Measurements from ENCODE around the gene ZNF804B.

ZNF804B gene

DNA sequence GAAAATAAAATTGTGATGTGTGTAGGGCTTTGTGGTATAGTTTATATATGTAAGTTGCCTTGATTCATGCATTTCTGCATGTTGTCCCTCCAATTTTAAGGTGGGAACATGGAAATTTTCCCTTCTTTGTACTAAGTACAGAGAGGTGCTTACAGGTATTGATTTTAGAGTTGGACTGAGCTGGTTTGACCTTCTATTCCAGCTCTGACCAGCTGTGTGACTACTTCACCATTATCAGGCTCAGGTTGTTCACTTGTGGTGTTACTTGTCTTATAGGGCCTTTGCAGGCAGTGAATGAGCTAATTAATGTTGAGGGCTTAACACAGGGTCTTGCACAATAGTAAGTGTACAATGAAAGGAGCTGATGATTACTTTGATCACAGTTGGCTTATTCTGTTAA lies 16.3 kb downstream of the ZNF804B start:
- H3K9me3 ChIP-seq (ENCODE audit: control insufficient read depth in 1 of 2, low read length in 2 of 2), result no peaks in the 10 kb centered on the region
- H3K36me3 ChIP-seq (ENCODE audit: control insufficient read depth in 1 of 2, insufficient read depth in 2 of 2, low read length in 2 of 2), result no peaks in the 10 kb centered on the region
- no peaks in the 10 kb centered on the region for H3K4me1 ChIP-seq (ENCODE audit: control insufficient read depth in 1 of 2, insufficient read depth in 2 of 2, low read length in 2 of 2)
- no peaks in the 10 kb centered on the region for H3K27me3 ChIP-seq (ENCODE audit: low read depth, low read length)
- H3K4me3 ChIP-seq (ENCODE audit: low read depth in 1 of 2, low read length in 2 of 2), result no peak overlapping the region
- no peak overlapping the region for H3K27ac ChIP-seq (ENCODE audit: low read length)

DNA sequence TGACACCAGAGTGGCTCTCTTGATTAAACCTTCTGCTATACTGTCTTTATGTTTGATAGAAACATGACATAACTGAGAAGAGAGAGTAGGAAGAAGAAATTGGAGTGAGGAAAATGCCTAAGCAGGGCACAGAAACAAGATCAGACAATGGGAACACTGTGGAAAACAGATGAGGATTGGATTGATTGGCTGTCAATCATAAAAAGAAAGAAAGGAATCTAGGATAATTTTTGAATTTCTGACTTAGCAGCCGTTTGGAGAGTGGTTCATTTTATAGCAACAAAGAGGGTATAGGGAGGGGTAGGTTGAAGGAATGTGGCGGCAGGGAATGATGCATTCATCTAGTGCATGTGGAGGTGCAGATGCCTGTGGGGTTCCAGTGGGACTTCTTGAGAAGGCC lies 28.3 kb downstream of the ZNF804B start:
- H3K27me3 ChIP-seq (ENCODE audit: low read depth, low read length), result no peaks in the 10 kb centered on the region
- no peaks in the 10 kb centered on the region for H3K36me3 ChIP-seq (ENCODE audit: control insufficient read depth in 1 of 2, insufficient read depth in 2 of 2, low read length in 2 of 2)
- no peaks in the 10 kb centered on the region for H3K4me1 ChIP-seq (ENCODE audit: control insufficient read depth in 1 of 2, insufficient read depth in 2 of 2, low read length in 2 of 2)
- no peak overlapping the region for H3K27ac ChIP-seq (ENCODE audit: low read length)
- H3K4me3 ChIP-seq (ENCODE audit: low read depth in 1 of 2, low read length in 2 of 2), result no peak overlapping the region
- no peaks in the 10 kb centered on the region for H3K9me3 ChIP-seq (ENCODE audit: control insufficient read depth in 1 of 2, low read length in 2 of 2)

DNA sequence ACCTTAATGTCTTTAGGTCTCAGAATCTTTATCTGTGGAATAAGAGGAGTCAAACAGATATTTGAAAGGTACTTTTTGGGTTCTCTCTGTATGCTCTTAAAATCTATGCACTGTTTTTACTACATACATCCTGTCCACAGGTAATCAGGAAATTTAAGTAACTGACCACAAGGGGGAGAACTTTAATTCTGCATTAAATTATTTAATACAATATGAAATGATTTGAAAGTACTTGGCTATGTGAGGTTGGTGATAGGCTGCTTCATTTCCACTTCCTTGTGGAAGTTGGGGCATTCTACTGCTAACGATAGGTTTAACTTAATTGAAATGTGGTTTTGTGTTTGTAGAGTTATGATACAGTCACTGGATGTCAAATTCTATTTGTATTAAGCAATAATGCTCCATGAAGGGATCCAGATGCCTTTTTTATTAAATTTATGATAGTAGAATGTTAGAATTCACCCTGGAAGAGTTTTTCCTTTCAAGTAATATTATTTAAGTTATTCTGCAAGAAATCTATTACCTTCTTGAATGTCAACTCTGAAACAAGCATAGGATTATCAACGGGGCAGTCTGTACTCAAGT lies 30.1 kb downstream of the ZNF804B start:
- H3K27ac ChIP-seq (ENCODE audit: low read length), result no peak overlapping the region
- H3K4me3 ChIP-seq (ENCODE audit: low read depth in 1 of 2, low read length in 2 of 2), result no peak overlapping the region
- no peaks in the 10 kb centered on the region for H3K4me1 ChIP-seq (ENCODE audit: control insufficient read depth in 1 of 2, insufficient read depth in 2 of 2, low read length in 2 of 2)
- no peaks in the 10 kb centered on the region for H3K36me3 ChIP-seq (ENCODE audit: control insufficient read depth in 1 of 2, insufficient read depth in 2 of 2, low read length in 2 of 2)
- no peaks in the 10 kb centered on the region for H3K9me3 ChIP-seq (ENCODE audit: control insufficient read depth in 1 of 2, low read length in 2 of 2)
- no peaks in the 10 kb centered on the region for H3K27me3 ChIP-seq (ENCODE audit: low read depth, low read length)

DNA sequence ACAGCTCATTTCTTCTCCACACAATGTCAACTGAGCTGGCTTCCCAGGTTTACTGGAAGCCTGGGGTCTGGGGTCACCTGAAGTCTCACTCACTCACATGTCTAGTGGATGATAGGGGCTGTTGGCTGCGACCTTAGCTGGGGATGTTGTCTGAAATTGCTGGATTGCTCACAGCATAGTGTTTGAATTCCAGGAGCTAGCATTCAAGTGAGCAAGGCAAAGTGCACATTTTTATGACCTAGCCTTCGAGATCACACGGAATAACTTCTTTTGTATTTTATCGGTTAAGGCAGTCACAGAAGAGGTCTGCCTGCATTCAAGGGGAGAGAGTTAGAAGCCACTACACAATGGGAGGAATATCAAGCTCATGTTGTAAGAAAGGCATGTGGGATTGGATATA lies 32.4 kb downstream of the ZNF804B start:
- Histone ChIP-seq H3K4me3 (ENCODE audit: low read depth in 1 of 2, low read length in 2 of 2) (no peak overlapping the region), H3K27ac (ENCODE audit: low read length) (no peak overlapping the region), H3K27me3 (ENCODE audit: low read depth, low read length) (no peaks in the 10 kb centered on the region), H3K9me3 (ENCODE audit: control insufficient read depth in 1 of 2, low read length in 2 of 2) (no peaks in the 10 kb centered on the region), H3K36me3 (ENCODE audit: control insufficient read depth in 1 of 2, insufficient read depth in 2 of 2, low read length in 2 of 2) (no peaks in the 10 kb centered on the region), H3K4me1 (ENCODE audit: control insufficient read depth in 1 of 2, insufficient read depth in 2 of 2, low read length in 2 of 2) (no peaks in the 10 kb centered on the region)

DNA sequence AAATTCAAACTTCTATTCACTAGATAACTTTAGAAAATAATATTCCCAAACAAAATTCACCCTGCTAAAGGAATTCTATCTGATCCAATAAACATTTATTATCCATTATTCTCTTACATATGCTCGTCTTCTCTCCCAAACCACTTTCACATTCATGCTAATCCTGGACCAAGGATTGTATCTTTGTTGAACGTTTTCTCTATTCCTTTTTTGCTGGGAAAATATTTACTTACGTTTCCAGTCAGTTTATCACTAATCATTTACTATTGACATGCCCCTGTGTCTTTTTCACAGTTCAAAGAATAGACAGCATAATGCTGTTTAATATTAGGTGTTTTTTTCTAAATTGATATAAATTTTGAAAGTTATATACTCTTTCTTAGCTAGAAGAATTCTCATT lies 32.9 kb downstream of the ZNF804B start:
- Histone ChIP-seq H3K27me3 (ENCODE audit: low read depth, low read length) (no peaks in the 10 kb centered on the region), H3K9me3 (ENCODE audit: control insufficient read depth in 1 of 2, low read length in 2 of 2) (no peaks in the 10 kb centered on the region), H3K4me3 (ENCODE audit: low read depth in 1 of 2, low read length in 2 of 2) (no peak overlapping the region), H3K36me3 (ENCODE audit: control insufficient read depth in 1 of 2, insufficient read depth in 2 of 2, low read length in 2 of 2) (no peaks in the 10 kb centered on the region), H3K4me1 (ENCODE audit: control insufficient read depth in 1 of 2, insufficient read depth in 2 of 2, low read length in 2 of 2) (no peaks in the 10 kb centered on the region), H3K27ac (ENCODE audit: low read length) (no peak overlapping the region)

DNA sequence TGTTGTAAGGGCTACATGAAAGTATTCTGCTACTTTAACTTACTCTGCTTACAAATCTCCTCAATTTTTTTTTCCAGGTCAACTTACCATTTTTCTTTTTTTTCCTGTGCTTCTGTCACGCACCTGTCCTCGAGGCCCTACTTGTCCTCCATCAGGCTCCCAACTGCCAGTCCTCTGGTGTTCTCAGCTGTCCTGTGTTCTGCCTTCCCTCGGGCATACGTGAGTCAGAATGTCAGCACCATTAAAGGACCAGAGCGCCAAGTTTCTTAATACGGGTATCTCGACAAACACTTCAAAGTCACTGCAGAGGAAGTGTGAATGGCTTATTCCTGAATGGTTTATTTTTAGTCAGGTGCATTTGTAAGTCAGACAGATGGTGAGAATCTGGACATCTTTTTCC lies 36.1 kb downstream of the ZNF804B start, which contains the start of gene TEX47:
TEX47 (minus strand) TSS at position 185 of the 400 bp plus-strand sequence. CDS start 795 bp downstream, outside the sequence.
- Histone ChIP-seq H3K27me3 (ENCODE audit: low read depth, low read length) (no peaks in the 10 kb centered on the region), H3K9me3 (ENCODE audit: control insufficient read depth in 1 of 2, low read length in 2 of 2) (no peaks in the 10 kb centered on the region), H3K4me1 (ENCODE audit: control insufficient read depth in 1 of 2, insufficient read depth in 2 of 2, low read length in 2 of 2) (no peaks in the 10 kb centered on the region)

DNA sequence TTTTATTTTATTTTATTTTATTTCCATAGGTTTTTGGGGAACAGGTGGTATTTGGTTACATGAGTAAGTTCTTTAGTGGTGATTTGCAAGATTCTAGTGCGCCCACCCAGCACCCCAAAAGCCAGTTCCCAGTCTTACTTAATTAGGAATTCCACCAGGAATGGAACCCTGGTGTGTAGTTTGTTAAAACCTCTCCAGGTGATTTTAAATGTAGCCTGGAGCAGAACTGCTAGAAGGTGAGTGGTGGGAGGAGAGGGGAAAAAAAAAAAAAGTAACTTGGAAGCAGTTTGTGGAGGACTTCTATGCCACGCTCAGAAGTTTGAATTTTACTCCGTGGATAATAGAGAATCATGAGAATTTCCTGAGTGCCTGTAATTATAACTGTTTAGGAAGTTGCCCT lies 41.5 kb downstream of the ZNF804B start:
- H3K9me3 ChIP-seq (ENCODE audit: control insufficient read depth in 1 of 2, low read length in 2 of 2), result no peaks in the 10 kb centered on the region
- H3K27ac ChIP-seq (ENCODE audit: low read length), result no peak overlapping the region
- no peaks in the 10 kb centered on the region for H3K4me1 ChIP-seq (ENCODE audit: control insufficient read depth in 1 of 2, insufficient read depth in 2 of 2, low read length in 2 of 2)
- no peaks in the 10 kb centered on the region for H3K27me3 ChIP-seq (ENCODE audit: low read depth, low read length)
- no peaks in the 10 kb centered on the region for H3K36me3 ChIP-seq (ENCODE audit: control insufficient read depth in 1 of 2, insufficient read depth in 2 of 2, low read length in 2 of 2)
- no peak overlapping the region for H3K4me3 ChIP-seq (ENCODE audit: low read depth in 1 of 2, low read length in 2 of 2)

More for the DNA sequence above, 36.1 kb downstream of the ZNF804B start, which contains the start of gene TEX47:
- Histone ChIP-seq H3K27ac (ENCODE audit: low read length) (no peak within 1 kb of the TSS), H3K36me3 (ENCODE audit: control insufficient read depth in 1 of 2, insufficient read depth in 2 of 2, low read length in 2 of 2) (no peaks in the 10 kb centered on the region), H3K4me3 (ENCODE audit: low read depth in 1 of 2, low read length in 2 of 2) (no peak within 1 kb of the TSS)

DNA sequence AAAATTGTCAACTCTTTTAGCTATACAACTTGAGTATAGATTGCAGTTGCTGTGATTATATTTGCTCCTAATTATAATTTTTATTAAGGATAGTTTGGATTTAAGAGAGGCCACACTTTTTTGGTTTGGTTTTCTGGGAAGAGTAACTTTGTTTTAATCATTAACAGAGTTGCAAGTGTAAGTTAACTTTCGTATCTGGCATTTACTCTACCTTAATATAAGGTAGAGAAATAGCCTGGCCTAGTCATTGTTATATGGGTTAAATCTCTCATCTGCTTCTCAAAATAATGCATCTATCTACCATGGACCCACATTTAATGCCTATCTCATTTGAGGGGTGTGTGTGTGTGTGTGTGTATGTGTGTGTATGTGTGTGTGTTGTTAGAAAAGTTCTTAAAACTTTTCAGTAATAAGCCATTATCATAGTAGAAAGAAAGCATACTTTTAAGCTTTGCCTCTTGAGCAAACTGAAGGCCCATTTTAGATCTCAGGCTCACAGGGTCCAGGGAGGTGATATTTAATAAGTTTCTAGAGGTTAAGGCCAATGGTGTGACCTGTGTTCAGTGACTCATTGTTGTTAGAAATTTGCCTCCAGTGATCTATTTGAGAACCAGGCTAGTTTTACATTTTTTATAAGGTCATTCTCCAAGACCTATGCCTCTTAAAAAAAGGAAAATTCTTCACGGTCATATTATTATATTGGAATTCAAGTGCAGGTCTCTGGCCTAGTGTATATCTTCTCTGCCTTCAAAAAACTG lies 47.0 kb downstream of the ZNF804B start:
- no peak overlapping the region for H3K27ac ChIP-seq (ENCODE audit: low read length)
- H3K27me3 ChIP-seq (ENCODE audit: low read depth, low read length), result no peaks in the 10 kb centered on the region
- no peaks in the 10 kb centered on the region for H3K9me3 ChIP-seq (ENCODE audit: control insufficient read depth in 1 of 2, low read length in 2 of 2)
- H3K4me1 ChIP-seq (ENCODE audit: control insufficient read depth in 1 of 2, insufficient read depth in 2 of 2, low read length in 2 of 2), result no peaks in the 10 kb centered on the region
- no peaks in the 10 kb centered on the region for H3K36me3 ChIP-seq (ENCODE audit: control insufficient read depth in 1 of 2, insufficient read depth in 2 of 2, low read length in 2 of 2)
- no peak overlapping the region for H3K4me3 ChIP-seq (ENCODE audit: low read depth in 1 of 2, low read length in 2 of 2)

DNA sequence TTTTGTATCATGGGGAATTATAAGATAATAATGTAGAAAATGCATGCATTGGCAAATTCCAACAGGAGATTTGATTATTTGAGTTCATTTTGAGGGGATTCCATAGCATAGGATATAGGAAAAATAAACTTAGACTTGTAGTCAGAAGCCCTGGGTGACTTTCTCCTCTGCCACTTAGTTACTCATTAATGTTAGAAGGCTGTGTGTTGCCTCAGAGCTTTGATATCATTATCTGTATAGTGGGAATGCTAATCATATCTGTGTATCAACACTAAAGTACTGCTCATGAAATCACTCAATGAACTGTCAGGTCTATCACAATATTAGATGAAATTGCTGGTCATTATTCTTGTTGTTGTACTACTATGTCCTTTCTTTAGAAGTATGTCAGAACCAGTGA lies 59.1 kb downstream of the ZNF804B start:
- H3K27ac ChIP-seq (ENCODE audit: low read length), result no peak overlapping the region
- no peaks in the 10 kb centered on the region for H3K9me3 ChIP-seq (ENCODE audit: control insufficient read depth in 1 of 2, low read length in 2 of 2)
- no peaks in the 10 kb centered on the region for H3K36me3 ChIP-seq (ENCODE audit: control insufficient read depth in 1 of 2, insufficient read depth in 2 of 2, low read length in 2 of 2)
- no peaks in the 10 kb centered on the region for H3K27me3 ChIP-seq (ENCODE audit: low read depth, low read length)
- no peaks in the 10 kb centered on the region for H3K4me1 ChIP-seq (ENCODE audit: control insufficient read depth in 1 of 2, insufficient read depth in 2 of 2, low read length in 2 of 2)
- H3K4me3 ChIP-seq (ENCODE audit: low read depth in 1 of 2, low read length in 2 of 2), result no peak overlapping the region

DNA sequence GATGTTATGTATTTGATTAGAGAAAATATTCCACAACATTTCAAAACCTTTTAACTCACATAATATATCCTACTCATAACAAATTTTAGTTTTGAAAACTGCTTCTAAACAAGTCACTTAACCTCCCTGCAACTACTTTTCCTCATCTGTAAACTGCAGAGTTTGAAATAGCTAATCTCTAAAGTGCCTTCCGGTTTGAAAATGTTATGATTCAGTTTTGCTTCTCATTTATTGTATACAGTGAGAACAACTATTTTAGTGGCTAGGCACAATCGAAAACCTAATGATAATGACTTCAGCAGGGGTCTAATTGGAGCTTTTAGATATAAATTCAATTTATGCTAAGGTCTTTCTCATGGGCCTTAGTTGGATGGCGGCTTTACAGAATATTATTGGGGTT lies 66.7 kb downstream of the ZNF804B start:
- Histone ChIP-seq H3K27ac (ENCODE audit: low read length) (no peak overlapping the region), H3K36me3 (ENCODE audit: control insufficient read depth in 1 of 2, insufficient read depth in 2 of 2, low read length in 2 of 2) (no peaks in the 10 kb centered on the region), H3K9me3 (ENCODE audit: control insufficient read depth in 1 of 2, low read length in 2 of 2) (no peaks in the 10 kb centered on the region), H3K4me3 (ENCODE audit: low read depth in 1 of 2, low read length in 2 of 2) (no peak overlapping the region), H3K27me3 (ENCODE audit: low read depth, low read length) (no peaks in the 10 kb centered on the region), H3K4me1 (ENCODE audit: control insufficient read depth in 1 of 2, insufficient read depth in 2 of 2, low read length in 2 of 2) (no peaks in the 10 kb centered on the region)

DNA sequence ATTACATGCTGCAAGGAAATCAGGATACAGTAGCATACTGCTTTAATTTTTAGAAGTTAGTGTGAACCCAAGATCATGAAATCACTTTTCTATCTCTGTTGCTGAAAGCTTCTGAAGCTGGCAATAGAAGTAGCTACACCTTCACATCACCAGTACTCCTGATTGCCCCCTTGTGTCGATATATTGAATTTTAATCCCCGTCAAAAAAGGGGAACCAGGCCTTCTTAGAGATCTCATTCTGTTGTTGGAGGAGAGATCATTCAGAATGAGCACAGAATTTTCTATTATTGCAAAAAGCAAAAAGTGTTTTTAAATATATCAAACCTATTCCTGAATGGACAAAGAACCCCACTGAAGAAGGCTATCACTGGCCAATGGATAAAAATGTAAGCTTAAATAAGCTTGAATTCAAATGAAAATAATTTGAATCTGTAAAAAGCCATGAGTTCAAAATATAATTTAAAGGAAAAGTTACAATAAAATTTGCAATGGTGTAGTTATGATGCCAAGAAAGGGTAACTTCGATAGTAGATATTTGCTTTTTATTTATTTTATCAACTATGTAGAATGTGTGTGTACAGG lies 75.7 kb downstream of the ZNF804B start:
- H3K27ac ChIP-seq (ENCODE audit: low read length), result no peak overlapping the region
- H3K4me3 ChIP-seq (ENCODE audit: low read depth in 1 of 2, low read length in 2 of 2), result no peak overlapping the region
- no peaks in the 10 kb centered on the region for H3K27me3 ChIP-seq (ENCODE audit: low read depth, low read length)
- H3K36me3 ChIP-seq (ENCODE audit: control insufficient read depth in 1 of 2, insufficient read depth in 2 of 2, low read length in 2 of 2), result no peaks in the 10 kb centered on the region
- H3K9me3 ChIP-seq (ENCODE audit: control insufficient read depth in 1 of 2, low read length in 2 of 2), result no peaks in the 10 kb centered on the region
- H3K4me1 ChIP-seq (ENCODE audit: control insufficient read depth in 1 of 2, insufficient read depth in 2 of 2, low read length in 2 of 2), result no peaks in the 10 kb centered on the region

All from muscle layer of duodenum (tissue), 2 donors.